Fibroblast of skin of right quadriceps (primary cell): Measurements from ENCODE around the gene LPXN.
A peak's percentile ranks its signal among the peaks of the same experiment; 100 is the strongest.
"Not testable (repeated sequence)": the region's sequence is repeated elsewhere in the genome, so short reads cannot be mapped to it uniquely, and the experiment has no call there.

Experiments used
- DNase-seq: peaks from one replicate; pipeline ENCODE4 v3.0.0-alpha.2; 2013

Gene LPXN

GRCh38 chr11:58578635-58579191 lies 3.1 kb upstream of the LPXN start, which contains the start of gene ZFP91:
Gene ZFP91 (plus strand): TSS chr11:58579063. CDS start chr11:58579282, 219 bp downstream.
- peak; percentile 99 for DNase-seq

GRCh38 chr11:58578136-58578634 lies 2.5 kb upstream of the LPXN start:
- peak; percentile 99 for DNase-seq

GRCh38 chr11:58577555-58578135 lies 2.0 kb upstream of the LPXN start:
- peak; percentile 88 for DNase-seq

GRCh38 chr11:58576887-58577471 lies 1.3 kb upstream of the LPXN start:
- DNase-seq: peak; percentile 50

- peak; percentile 78 for DNase-seq
These were observed 775 bp downstream of the LPXN start for GRCh38 chr11:58574881-58575280.

- DNase-seq: peak; percentile 86
These were observed 2.1 kb downstream of the LPXN start for GRCh38 chr11:58573451-58574104.

GRCh38 chr11:58572906-58573305 lies 2.8 kb downstream of the LPXN start:
- not testable (repeated sequence) for DNase-seq

GRCh38 chr11:58567889-58568512 lies 7.7 kb downstream of the LPXN start:
- peak; percentile 53 for DNase-seq

- no peak for DNase-seq
These were observed 11.4 kb downstream of the LPXN start for GRCh38 chr11:58564231-58564630.

- no peak for DNase-seq
These were observed 13.3 kb downstream of the LPXN start for GRCh38 chr11:58562375-58562800.

- DNase-seq: no peak
These were observed 14.1 kb downstream of the LPXN start for GRCh38 chr11:58561394-58562098.

- no peak for DNase-seq
These were observed 14.8 kb downstream of the LPXN start for GRCh38 chr11:58560842-58561241.

GRCh38 chr11:58549644-58550043 lies 26.0 kb downstream of the LPXN start:
- DNase-seq: no peak

GRCh38 chr11:58546841-58547240 lies 28.8 kb downstream of the LPXN start:
- DNase-seq: no peak

GRCh38 chr11:58531865-58532341 lies 43.8 kb downstream of the LPXN start:
- no peak for DNase-seq

GRCh38 chr11:58530236-58530635 lies 45.4 kb downstream of the LPXN start:
- no peak for DNase-seq

GRCh38 chr11:58527429-58527828 lies 48.2 kb downstream of the LPXN start:
- no peak for DNase-seq

GRCh38 chr11:58526721-58527120 lies 48.9 kb downstream of the LPXN start:
- no peak for DNase-seq

- no peak for DNase-seq
These were observed 50.5 kb downstream of the LPXN start for GRCh38 chr11:58525037-58525614.

- DNase-seq: peak; percentile 72
These were observed 51.2 kb downstream of the LPXN start for GRCh38 chr11:58524232-58525036.

GRCh38 chr11:58513747-58514367 lies 61.8 kb downstream of the LPXN start:
- DNase-seq: peak; percentile 53
